Lung microvascular endothelial cell (primary cell): ENCODE data around the gene KIF4A. TPM values are rescaled to one million over a fixed set of nuclear protein-coding genes. Genes with fewer than 3 reads are reported as not detected.

Source experiments
- DNase-seq, 2 donors: peaks; one replicate each; pipeline versions ENCODE4 v3.0.0 to v3.0.0-alpha.2; 2010; ENCODE audit warnings: low read depth in 2 of 2
- total RNA-seq: library from RNA; depleted of rRNA; stranded (reverse); fragments of >200 nt; gene quantifications from 2 replicates; pipeline ENCODE4 v1.2.1, GENCODE V29; 2014

Gene KIF4A
- total RNA-seq, 1 donor from 2014 or later: 1.8 TPM

GRCh38 chrX:70437011-70437410, 147.1 kb downstream of the KIF4A start:
- DNase-seq: no peak

- peak in 1 of 2 donors; percentile 46 for DNase-seq
Measured at GRCh38 chrX:70437921-70438665, 148.2 kb downstream of the KIF4A start.

GRCh38 chrX:70439016-70439415, 149.1 kb downstream of the KIF4A start:
- DNase-seq: no peak

DNA sequence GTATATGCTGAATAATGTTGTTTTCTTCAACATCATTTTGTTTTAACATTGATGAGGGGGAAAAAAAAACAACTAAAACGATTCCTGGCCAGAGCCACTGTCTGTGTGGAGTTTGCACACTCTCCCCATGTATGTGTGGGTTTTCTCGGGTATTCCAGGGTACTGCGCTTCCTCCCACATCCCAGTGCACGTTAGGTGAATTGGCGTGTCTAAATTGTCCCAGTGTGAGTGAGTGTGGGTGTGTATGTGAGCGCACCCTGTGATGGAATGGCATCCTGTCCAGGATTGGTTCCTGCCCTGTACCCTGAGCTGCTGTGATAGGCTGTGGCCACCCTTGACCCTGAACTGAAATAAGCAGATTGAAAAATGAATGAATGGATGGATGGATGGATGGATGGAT, 152.3 kb downstream of the KIF4A start:
- DNase-seq: no peak

DNA sequence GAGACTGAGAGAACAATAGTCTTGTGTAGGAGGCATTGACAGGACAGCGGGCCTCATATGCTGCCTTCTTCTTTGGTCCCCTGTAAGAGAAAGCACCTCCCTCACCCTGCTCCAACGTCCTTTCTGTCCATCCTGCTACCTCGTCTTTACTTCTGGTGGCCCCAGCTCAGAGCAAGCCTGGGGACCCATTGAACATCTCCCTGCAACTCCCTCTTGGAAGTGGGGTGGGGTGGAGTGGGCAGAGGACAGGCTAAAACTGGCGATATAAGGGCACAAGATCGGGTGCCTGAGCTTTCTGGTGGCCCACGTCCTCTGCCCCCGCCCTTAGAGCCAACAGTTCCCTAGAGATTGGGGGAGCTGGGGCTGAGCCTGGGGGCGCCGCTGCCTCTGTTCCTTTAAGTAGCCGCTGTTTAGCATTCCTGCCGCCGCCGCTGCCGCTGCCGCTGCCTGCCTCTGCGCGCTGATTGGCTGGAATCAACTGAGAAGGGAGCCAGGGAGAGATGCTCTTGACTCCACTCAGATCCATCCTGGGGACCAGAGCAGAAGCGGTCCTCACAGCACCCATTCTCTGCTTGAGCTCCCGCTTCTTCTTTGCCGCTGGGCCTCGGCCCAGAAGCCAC, 154.5 kb downstream of the KIF4A start, which contains the start of gene DLG3:
DLG3 (plus strand) TSS at position 510 of the 620 bp plus-strand sequence. CDS start 367 bp downstream, outside the sequence.
- peak in 1 of 2 donors; percentile 20 for DNase-seq

GRCh38 chrX:70444946-70445656, 155.2 kb downstream of the KIF4A start:
- DNase-seq: no peak

- no peak for DNase-seq
Measured at GRCh38 chrX:70445951-70446350, 156.0 kb downstream of the KIF4A start.

- DNase-seq: no peak
Measured at GRCh38 chrX:70446380-70447350, 156.8 kb downstream of the KIF4A start.

DNA sequence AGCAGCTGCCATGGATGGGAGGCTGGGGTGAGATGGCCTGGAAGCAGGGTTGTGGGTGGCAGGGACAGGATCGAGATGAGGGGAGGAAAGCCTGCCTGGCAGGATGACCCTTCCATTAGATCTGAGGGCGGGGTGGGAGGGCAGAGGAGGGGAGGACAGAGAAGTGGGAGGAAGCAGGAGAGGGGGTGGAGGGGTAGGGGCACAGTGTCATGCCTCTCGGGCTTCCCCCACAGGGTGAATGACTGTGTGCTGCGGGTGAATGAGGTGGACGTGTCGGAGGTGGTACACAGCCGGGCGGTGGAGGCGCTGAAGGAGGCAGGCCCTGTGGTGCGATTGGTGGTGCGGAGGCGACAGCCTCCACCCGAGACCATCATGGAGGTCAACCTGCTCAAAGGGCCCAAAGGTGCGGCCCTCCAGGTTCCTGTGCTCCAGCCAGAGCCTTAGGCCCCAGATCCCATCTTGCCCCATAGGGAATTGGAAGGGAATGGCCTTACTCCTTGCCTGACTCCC, 159.6 kb downstream of the KIF4A start:
- no peak for DNase-seq

DNA sequence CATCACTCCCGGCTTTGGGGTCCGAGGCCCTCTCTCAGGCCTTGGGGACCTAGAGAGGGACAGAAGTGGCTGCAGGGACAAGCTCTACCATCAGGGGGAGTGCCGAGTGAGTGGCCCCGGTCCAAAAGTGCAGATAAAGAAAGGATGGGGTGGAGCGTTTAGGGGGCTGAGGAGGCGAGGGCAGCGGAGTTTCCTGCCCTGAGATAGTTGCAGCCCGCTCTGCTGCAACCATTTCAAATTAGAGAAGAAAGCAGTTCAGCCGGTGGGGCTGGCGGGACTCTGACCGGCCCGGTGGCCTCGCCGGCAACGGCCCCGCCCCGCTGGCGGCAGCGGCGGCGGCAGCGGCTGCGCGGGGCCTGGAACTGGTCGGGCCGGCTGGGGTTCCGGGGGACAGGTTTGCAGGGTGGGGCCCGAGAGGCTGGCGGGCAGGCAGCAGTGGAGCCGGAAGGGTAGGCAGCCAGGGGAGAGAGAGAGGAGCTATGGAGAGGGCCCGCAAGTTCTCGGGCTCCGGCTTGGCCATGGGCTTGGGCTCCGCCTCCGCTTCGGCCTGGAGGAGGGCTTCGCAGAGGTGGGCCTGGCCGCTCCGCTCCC, 162.3 kb downstream of the KIF4A start:
- DNase-seq: peak; percentile 31 to 47

DNA sequence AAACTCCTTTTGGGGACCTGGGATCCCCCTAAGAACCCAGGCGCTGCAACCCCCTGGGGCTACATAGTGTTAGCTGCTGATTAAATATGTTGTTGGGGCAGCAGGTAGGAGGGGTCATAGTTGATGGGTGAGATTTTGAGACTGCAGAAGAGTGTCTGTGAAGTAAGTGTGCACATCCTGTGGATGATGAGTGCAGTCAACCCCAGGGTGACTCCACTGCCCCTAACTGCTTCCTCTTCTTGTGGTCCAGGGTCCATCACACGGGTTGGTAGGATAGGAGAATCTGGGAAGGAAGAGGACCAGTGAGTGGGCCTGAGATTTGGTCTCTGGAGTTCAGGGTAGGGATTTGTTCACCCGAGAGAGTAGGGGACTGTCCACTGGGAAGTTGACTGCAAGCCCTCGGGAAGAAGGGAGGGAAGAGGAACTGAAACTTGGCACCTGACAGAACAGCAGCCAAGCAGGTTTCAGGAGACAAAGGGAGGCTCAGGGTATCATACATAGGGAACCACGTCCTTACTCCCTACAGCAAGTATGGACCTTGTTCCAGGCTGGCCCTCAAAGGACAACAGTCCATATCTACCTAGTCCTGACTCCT, 163.2 kb downstream of the KIF4A start:
- no peak for DNase-seq

DNA sequence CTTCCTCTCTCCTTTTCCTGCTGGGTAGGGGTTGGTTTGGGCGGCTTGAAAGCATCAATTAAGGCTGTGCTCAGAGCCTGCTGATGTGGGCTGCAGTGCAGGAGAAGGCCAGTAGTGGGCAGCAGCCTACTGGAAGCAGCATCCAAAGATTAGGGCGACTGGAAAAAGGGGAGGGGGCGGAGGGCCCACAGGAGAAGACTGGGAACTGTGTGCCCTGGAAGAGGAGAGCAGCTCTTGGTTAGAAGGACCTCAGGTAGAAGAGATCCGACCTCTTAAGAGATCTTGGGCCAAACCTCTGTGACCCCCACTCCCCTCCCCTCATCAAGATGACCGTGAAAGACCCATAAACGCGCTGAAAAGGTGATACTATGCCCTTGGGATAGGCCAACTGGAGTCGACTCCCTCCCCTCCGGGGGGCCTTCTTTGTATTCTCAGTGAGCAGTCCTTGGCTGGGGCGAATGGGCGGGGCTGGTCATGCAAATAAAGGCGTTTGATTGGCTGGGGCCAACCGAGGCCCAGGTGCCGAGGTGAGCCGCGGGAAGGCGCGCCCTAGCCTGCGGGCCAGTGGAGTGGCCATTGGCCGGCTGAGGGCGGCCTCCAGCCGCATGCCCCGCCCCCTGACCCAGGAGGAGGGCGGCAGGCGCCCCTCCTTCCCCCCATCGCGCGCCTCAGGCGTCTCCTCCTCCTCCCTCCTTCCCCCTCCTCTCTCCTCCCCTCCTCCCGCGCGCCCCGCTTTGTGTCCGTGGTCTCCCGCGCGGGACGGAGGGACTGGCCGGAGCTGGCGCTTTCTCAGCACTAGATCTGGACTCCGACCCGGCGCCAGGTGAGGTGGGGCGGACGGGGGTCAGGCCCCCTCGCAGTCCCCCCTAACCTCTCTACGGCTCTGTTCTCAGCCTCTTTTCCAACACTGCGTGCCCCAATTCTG, 164.8 kb downstream of the KIF4A start:
- peak; percentile 39 to 56 for DNase-seq

GRCh38 chrX:70455366-70456202, 165.7 kb downstream of the KIF4A start:
- no peak for DNase-seq

DNA sequence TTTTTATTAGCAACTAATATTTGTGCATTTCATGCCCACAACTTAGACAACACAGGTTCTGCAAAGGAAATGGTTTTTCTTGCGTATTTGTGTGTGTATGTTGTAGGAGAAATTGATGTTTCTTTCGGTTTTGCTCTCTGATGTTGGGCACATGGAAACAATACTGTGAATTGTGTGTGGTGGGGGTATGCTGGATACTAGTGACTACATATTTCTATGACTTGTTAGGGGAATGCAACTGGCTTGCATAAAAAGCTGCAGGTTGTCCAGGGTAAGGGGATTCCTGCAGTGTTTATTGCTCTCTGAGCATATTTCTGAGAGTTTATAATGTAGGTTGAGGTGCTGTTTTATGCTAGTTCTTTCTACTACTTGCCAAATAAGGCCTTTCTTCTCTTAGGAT, 166.4 kb downstream of the KIF4A start:
- no peak for DNase-seq

GRCh38 chrX:70461026-70461425, 171.1 kb downstream of the KIF4A start:
- no peak for DNase-seq

- DNase-seq: no peak
Measured at GRCh38 chrX:70464051-70464450, 174.1 kb downstream of the KIF4A start.

GRCh38 chrX:70466968-70467367, 177.1 kb downstream of the KIF4A start:
- DNase-seq: no peak

GRCh38 chrX:70468709-70469108, 178.8 kb downstream of the KIF4A start:
- no peak for DNase-seq
